Stimulated activated CD8-positive, alpha-beta memory T cell treated with anti-CD3 and anti-CD28 coated beads, Interleukin-4, amount 100 ng/mL, for 1 hour (primary cell): ENCODE data around the gene PARK7.

Experiments used
- DNase-seq, 2 donors: peaks; one replicate each; pipeline ENCODE4 v3.0.0-alpha.2; 2020; ENCODE audit warnings: low read depth in 2 of 2, low spot score in 1 of 2

Gene PARK7

DNA sequence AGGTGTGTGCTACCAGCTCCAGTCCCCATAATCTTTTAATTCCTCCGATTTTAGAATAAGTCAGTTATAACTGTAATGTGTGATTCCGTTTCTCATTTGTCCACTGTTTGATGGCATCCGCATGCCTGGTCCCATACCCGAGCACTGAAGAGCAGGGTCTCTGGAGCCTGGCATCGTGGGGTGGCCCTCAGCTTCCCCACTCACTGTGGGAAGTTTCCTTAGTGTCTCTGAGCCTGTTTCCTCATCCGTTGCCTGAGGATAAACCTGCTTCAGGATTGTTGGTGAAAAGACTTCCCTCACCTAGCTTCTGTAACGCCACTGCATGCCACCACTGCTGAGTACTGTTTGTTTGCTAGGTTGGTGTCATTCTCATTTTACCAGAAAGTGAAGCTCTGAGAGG, 19.5 kb downstream of the PARK7 start:
- DNase-seq = no peak

DNA sequence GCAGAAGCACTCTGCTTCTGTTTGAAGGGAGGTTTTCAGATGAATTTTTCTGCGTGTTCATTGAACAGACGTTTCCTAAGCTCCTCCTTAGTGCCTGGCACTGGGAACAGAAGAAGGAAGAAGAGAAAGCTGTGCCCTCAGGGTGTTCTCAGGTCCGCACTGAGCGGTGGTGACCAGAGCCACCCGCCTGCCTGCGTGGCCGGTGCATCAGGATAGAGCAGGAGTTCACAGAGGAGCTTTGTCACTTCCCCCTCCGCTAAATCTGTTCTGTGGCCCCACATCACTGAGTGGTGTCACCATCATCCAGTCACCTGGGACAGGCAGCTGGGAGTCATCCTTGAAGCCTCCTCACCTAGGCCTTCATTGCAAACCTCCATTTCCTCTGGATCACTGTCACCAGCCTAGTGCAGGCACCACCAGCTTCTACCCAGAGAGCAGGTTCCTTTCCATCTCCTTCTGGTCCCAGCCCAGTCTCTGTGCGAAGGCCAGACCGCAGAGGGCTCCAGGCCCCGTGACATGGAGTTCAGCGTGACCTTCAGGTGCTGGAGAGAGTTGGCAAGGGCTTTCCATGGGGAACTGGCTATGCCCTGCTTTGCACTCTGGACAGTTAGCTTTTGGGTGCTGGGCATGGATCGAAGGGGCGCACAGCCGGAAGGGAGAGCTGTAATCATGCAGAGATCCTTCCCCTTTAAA, 21.7 kb downstream of the PARK7 start:
- no peak for DNase-seq

DNA sequence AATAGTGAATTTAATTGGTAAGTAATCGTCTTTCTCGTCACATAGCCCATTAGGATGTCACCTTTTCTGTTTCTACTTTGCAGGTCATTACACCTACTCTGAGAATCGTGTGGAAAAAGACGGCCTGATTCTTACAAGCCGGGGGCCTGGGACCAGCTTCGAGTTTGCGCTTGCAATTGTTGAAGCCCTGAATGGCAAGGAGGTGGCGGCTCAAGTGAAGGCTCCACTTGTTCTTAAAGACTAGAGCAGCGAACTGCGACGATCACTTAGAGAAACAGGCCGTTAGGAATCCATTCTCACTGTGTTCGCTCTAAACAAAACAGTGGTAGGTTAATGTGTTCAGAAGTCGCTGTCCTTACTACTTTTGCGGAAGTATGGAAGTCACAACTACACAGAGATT, 23.3 kb downstream of the PARK7 start:
- no peak for DNase-seq

DNA sequence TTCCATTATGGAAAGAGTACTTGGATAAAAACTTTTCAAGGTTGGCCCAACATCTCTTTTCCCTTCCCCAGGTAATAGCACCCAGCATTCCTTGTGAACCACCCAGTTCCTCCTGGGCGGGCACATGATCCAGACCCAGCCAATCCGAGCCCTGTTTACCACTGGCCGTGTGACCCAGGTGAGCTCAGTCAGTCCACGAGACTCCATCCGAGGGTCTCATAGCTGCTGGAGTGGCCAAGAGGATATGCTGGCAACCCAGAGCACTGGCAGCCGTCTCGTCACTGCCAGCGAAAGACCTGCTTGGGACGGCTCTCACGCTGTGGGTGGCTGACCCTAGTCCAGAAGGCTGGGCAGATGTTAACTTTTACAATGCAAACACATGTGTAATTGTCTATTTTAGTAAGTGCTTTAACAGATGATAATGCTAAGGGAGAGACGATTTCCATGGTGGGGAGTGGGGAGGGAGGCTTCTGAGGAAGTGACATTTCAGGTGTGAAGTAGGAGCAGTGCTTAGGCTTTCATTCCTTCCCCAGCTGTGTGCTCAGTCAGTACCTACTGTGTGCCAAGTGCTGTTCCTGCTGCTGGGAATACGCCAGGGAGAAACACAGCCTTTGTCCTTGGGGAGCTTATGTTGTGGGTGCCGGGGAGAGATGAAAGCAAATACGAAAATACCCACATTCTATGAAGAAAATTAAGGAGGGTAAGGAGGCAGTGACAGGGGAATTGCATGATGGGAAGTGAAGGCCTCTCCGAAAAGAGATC, 24.5 kb downstream of the PARK7 start:
- no peak for DNase-seq

DNA sequence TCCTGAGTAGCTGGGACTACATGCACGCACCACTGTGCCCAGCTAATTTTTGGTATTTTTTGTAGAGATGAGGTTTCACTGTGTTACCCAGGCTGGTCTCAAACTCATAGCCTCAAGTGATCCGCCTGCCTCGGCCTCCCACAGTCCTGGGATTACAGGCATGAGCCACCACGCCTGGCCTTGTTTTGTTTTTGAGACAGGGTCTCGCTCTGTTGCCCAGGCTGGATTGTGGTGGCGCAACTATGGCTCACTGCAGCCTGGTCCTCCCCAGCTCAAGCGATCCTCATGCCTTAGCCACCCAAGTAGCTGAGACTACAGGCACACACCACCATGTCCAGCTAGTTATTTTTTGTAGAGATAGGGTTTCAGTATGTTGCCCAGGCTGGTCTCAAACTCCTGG, 26.0 kb downstream of the PARK7 start:
- no peak for DNase-seq

DNA sequence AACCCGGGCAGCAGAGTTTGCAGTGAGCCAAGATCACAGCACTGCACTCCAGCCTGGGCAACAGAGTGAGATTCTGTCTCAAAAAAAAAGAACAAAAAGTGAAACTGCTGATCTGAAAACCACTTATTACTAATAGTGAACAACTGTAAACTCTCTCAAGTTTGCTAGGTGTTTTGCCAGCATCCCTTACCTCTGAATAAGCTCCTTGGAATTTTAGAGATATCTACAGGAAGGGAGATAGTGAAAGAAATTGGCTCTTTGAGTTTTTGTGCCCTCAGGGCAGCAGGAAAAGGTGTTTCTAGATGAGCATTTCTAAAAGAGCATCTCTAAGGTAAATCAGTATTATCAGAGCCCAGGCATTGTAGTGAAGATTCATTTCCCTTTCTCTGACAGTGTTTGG, 27.1 kb downstream of the PARK7 start:
- DNase-seq = no peak

DNA sequence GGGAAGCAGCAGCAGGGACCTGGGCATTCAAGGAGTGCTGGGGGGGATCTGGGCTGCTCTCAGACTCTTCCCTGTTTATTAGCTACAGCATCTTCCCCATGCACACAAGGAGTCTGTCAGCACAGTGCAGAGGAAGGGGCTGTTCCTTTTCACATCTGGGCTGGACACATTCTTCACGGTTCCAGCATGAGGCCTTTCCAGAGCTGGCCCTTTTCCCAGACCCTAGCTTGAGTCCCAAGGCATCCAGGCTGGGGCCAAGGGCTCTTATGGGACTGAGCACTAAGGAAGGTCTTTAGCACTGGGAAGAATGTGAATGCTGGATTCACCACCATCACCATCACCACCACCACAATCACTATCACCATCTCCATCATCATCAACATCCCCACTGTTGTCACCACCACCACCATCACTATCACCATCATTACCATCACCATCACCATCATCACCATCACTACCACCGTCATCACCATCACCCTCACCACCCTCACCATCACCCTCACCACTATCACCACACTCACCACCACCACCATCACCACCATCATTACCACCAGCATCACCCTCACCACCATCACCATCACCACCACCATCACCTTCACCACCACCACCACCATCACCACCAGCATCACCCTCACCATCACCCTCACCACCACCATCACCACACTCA, 28.4 kb downstream of the PARK7 start:
- no peak for DNase-seq

DNA sequence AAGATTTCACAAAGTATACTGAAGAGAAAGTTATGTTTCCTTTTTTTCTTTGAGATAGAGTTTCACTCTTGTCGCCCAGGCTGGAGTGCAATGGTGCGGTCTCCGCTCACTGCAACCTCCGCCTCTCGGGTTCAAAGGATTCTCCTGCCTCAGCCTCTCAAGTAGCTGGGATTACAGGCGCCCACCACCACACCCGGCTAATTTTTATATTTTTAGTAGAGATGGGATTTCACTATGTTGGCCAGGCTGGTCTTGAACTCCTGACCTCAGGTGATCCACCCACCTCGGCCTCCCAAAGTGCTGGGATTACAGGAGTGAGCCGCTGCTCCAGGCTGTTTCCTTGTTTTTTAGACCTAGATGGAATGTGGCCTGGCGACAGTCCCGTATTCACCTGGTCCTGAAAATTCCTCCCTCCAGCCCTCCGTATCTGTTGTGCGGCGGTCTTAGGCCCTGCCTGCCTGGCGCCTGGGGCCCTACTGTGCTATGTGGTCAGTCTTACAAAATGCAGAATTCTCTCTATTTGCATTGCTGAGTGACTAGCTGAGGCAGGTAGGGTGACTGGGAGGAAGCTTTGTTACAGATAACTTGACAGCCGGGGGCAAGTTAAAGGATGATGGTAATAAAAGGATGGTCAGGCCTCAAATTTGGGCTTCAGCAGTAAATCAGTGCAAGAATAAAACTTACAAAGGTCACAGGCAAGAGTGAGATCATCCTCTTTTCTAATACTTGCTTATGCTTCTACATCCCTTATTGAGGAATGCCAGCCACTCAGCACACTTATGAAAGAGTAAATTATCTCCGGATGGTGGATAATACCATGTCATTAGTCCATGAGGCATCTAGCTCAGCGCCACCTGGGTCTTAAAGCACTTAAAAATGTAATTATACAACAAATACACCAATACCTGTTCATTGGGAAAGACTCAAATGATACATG, 30.3 kb downstream of the PARK7 start:
- no peak for DNase-seq

DNA sequence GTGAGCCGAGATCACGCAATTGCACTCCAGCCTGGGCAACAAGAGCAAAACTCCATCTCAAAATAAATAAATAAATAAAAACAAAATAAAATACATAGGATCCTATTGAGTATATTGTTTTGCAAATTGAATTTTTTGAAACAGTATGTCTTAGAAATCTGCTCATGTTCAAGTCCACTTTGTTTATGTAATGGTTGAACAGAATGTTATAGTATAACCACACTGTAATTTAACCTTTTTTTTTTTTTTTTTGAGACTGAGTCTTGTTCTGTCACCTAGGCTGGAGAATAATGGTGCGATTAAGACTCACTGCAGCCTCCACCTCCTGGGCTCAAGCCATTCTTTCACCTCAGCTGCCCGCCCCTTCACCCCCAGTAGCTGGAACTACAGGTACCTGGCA, 31.4 kb downstream of the PARK7 start:
- no peak for DNase-seq

DNA sequence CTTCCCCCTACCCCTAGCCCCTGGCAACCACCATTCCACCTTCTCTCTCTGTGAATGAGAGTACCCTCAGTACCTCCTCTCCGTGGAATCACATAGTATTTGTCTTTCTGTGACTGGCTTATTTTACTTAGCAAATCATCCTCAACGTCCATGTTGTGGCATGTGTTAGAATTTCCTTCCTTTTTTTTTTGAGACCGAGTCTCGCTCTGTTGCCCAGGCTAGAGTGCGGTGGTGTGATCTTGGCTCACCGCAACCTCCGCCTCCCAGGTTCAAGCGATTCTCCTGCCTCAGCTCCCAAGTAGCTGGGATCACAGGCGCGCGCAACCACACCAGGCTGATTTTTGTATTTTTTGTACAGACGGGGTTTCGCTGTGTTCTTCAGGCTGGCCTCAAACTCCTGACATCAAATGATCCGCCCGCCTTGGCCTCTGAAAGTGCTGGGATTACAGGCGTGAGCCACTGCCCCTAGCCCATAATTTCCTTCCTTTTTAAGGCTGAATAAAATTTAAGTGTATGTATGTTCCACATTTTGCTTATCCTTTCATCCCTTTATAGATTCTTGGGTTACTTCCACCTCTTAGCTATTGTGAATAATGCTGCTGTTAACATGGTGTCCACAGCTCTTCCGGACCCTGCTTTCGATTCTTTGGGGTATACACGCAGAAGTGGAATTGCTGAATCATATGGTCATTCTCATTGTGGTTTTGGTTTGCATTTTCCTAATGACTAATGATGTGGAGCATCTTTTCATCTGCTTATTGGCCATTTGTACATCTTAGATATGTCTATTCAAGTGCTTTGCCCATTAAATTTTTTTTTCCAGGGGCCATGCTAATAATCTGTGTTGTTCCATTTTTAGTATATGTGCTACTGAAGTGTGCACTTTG, 32.3 kb downstream of the PARK7 start:
- no peak for DNase-seq

DNA sequence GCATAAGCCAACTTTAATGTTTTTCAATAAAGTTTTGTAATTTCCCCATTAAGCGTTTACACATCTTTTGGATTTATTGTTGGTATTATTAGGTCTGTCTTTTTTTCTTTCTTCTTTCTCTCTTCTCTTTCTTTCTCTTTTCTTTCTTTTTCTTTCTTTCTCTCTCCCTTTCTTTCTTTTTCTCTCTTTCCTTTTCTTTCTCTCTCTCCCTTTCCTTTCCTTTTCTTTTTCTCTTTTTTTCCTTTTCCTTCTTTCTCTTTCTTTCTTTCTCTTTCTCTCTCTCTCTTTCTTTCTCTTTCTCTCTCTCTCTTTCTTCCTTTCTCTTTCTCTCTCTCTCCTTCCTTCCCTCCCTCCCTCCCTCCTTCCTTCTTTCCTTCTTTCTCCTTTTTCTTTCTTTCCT, 33.3 kb downstream of the PARK7 start:
- DNase-seq = no peak

DNA sequence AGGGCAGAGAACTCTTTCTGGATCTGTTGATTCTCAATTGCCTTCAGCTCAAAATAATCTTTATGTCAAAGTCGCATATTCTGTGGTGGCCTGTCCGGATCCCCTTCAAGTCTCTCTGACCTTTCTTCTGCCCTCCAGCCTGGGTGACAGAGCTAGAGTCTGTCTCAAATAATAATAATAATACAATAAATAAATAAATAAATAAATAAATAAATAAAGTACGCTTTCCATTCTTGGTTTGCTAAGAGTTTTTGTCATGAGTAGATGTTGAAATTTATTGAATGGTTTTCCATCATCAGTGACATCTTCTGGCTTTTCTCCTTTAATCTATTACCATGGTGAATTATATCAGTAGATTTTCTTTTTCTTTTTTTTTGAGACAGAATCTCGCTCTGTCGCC, 33.9 kb downstream of the PARK7 start:
- no peak for DNase-seq

DNA sequence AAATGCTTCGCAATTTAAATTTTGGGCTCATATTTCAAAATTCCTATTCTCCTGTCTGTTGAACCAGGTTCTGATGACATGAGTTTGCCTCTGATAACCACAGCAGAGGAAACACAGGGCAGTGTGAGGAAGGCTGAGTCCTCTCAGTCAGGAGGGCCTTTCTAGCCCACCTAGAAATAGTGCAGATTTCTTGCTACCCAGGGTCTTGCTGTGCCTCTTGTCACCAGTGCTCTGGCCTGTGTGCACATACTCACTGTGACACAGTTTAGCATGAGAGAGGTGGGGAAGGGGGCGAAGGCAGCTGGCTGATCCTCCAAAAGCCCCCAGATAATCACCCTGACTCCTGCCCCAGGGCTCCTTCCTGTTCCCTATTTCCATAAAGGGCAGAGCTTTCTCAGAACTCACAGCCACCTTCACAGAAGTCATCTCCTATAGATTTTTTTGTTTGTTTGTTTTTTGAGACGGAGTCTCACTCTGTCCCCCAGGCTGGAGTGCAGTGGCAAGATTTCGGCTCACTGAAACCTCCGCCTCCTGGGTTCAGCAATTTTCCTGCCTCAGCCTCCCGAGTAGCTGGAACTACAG, 40.9 kb downstream of the PARK7 start:
- DNase-seq = no peak

DNA sequence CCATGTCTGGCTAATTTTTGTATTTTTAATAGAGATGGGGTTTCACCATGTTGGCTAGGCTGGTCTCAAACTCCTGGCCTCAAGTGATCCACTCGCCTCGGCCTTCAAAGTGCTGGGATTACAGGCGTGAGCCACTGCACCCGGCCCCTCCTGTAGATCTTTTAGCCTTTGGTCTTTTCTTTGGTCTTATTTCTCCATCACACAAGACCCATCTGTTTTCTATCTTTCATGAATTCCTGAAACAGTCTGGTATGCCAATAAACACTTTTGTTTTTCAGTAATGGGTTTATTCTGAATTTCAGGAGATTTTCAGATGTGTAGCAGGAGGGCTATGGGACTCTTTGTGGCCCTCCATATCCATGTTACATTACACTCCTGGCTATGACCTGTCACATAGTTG, 41.4 kb downstream of the PARK7 start:
- no peak for DNase-seq

DNA sequence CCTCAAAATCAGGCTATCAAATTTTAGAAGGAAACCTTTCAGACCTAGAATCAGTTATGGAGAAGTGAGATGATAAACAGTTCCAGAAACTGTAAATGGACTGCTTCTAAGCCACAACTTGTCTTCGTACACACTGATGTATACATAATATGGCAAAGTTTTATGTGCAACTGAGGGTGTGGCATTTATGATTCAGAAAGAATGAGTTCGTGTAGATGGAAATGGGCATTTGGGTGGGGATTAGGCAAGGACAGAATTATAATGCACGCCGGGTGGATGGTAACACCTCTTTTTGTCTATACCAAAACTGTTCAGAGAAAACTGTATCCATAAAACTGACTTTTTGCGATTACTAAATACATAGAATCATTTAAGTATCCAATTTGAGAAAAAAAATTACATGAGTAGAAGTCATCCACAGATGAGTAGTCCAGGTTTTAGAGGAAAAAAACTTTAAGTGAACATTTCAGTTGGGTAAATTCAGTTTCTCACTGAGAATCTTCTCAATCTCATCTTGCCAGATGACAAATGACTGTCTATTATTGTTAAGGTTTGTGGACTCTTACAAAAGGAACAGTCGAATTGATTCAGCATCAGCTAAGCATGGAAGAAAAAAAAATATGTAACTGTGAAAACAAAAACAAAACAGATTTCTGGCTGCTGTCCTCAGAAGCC, 42.1 kb downstream of the PARK7 start:
- no peak for DNase-seq

DNA sequence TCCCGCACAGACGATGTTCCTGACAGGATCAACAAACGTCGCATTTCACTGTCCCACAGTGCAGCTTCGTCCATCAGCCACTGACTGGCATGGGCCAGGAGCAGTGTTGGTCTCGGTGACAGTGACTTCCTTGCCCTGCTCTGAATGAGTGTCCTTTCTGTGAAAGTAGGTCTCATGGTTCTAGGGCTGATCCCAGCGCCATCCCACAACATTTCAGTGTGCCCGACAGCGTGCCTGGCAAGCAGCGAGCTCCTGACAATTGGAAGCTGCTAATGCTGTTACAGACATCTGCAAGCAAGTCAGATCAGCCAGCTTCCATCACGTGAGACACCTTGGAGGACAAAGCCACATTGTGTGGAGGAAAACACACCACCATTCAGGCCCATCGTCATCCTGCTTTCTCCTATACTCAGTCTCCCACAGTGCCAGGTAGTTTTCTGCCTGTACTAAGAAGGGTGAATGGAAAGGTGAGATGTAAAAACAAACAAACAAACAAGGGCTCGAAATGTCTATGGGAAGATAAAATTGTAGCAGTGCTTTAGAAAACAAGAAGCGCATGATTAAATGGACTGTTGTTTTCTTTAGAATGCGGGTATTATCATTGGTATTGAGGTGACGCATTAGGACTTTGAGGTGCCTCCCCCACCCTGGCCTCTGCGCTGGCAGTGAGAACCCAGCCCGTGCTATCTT, 42.7 kb downstream of the PARK7 start:
- DNase-seq = no peak

DNA sequence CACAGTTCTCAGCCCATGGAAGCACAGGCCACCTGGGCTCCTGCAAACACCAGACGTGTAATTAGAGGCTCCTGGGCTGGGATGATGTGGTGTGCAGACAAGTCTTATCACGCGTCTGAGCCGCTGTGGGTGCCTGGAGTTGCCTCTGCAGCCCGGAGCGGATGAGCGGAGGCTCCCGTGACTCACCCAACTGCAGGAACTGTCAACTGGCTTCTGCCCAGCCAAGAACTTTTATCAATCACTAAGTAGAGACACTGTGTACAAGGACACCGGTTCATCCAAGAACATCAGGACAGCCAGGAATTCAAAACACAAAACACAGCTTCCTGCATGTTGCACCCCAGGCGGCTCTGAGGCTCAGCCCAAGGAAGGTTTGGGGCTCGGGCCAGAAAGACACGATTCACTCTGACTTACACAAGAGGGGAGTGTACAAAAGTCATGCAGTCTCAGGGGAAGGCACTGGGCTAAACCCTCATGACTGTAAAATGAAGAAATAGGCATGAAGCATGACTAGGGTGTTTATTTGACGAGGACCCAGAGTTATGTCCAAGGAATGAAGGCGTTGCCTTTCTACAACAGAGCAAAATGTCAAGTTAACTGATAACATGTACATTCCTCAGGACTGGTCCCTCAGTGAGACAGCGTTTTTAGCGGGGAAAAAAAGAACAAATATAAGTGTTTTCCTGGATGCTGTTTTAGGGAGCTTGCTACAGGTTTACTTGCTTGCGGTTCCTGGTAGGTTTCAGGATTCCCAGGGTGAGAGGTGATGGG, 43.5 kb downstream of the PARK7 start:
- DNase-seq = no peak
